Chondrocyte (in vitro differentiated cells): ENCODE data around the gene ALK. TPM values are rescaled to one million over a fixed set of nuclear protein-coding genes. Genes with fewer than 3 reads are reported as not detected.

Experiments
- DNase-seq: peaks from one replicate; pipeline ENCODE4 v3.0.0; 2021; ENCODE audit warnings: mixed read lengths, low spot score
- H3K27ac Mint-ChIP-seq: one replicate; pipeline ENCODE4 v1.8.0; 2021; ENCODE audit warnings: mild to moderate bottlenecking, moderate library complexity, mixed read lengths; ENCODE audit not compliant: unreplicated experiment
- H3K27me3 Mint-ChIP-seq: 2 replicates; pipeline ENCODE4 v1.8.0; 2021; ENCODE audit warnings: low read depth, mixed read lengths
- H3K36me3 Mint-ChIP-seq: 2 replicates; pipeline ENCODE4 v1.8.0; 2021; ENCODE audit warnings: low read depth, mixed read lengths
- H3K4me1 Mint-ChIP-seq: 2 replicates; pipeline ENCODE4 v1.8.0; 2021; ENCODE audit warnings: low read depth, mild to moderate bottlenecking, mixed read lengths
- H3K4me3 Mint-ChIP-seq: one replicate; pipeline ENCODE4 v1.8.0; 2021; ENCODE audit warnings: mild to moderate bottlenecking, moderate library complexity, mixed read lengths; ENCODE audit not compliant: unreplicated experiment
- H3K9me3 Mint-ChIP-seq: 2 replicates; pipeline ENCODE4 v1.8.0; 2021; ENCODE audit warnings: low read depth, mixed read lengths
- total RNA-seq: library from RNA; stranded (reverse); gene quantifications from 3 replicates; pipeline ENCODE4 v1.2.1, GENCODE V29; 2021
- TF ChIP-seq, protein P1 (sequence below): fragments of 200-600 bp; sonication (generic); IDR thresholded peaks from 2 replicates; pipeline ENCODE4 v1.5.0; 2021; ENCODE audit warnings: antibody characterized with exemption, mild to moderate bottlenecking, moderate library complexity

The ALK gene
- total RNA-seq, 1 donor from 2014 or later, result 0.07 TPM

DNA sequence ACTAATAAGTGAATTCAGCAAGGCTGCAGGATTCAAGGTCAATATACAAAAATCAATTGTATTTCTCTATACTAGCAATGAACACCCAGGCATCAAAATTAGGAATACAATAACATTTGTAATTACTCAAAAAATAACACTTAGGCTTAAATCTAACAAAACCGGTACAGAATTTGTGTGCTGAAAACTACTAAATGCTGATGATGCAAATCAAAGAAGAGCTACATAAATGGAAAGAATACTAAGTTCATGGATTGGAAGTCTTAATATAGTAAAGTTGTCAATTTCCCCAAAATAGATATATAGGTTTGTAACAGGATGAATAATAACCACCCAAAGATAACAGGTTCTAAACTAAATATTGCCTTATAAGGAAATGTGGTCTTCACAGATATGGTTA, 286.5 kb downstream of the ALK start:
- Mint-ChIP-seq H3K9me3 (no peaks in the 10 kb centered on the region), H3K4me1 (no peaks in the 10 kb centered on the region), H3K4me3 (no peak overlapping the region), H3K27me3 (peaks cover 3% of the 10 kb centered on the region), H3K36me3 (no peaks in the 10 kb centered on the region), H3K27ac (no peak overlapping the region)
- TF ChIP-seq, protein P1, sequence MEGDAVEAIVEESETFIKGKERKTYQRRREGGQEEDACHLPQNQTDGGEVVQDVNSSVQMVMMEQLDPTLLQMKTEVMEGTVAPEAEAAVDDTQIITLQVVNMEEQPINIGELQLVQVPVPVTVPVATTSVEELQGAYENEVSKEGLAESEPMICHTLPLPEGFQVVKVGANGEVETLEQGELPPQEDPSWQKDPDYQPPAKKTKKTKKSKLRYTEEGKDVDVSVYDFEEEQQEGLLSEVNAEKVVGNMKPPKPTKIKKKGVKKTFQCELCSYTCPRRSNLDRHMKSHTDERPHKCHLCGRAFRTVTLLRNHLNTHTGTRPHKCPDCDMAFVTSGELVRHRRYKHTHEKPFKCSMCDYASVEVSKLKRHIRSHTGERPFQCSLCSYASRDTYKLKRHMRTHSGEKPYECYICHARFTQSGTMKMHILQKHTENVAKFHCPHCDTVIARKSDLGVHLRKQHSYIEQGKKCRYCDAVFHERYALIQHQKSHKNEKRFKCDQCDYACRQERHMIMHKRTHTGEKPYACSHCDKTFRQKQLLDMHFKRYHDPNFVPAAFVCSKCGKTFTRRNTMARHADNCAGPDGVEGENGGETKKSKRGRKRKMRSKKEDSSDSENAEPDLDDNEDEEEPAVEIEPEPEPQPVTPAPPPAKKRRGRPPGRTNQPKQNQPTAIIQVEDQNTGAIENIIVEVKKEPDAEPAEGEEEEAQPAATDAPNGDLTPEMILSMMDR, result no peak
- DNase-seq, result no peak

- Mint-ChIP-seq H3K27ac (no peak overlapping the region), H3K4me1 (peaks cover 10% of the 10 kb centered on the region), H3K36me3 (no peaks in the 10 kb centered on the region), H3K4me3 (no peak overlapping the region), H3K27me3 (peaks cover 4% of the 10 kb centered on the region), H3K9me3 (no peaks in the 10 kb centered on the region)
- no peak for DNase-seq
- TF ChIP-seq, protein P1, result no peak
These were observed 289.4 kb downstream of the ALK start for GRCh38 chr2:29632018-29632417.

DNA sequence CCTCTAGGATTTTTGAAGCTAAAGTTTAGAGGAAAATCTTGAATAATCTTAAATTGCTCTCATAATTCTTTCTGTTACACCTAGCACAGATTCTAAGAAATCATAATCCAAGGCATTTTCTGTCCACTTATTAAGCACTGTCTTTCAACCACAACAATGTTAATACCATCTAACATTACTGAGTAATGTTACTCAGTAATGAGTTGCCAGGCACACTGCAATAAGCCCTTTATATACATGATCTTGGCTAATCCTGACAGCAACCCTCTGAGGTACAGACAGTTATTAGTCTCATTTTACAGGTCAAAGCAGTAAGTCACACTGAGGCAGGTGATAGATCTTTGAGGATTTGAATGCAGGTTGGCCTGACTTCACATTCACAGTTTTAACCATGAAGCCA, 291.9 kb downstream of the ALK start:
- peaks cover 10% of the 10 kb centered on the region for H3K4me1 Mint-ChIP-seq
- no peaks in the 10 kb centered on the region for H3K9me3 Mint-ChIP-seq
- no peak for DNase-seq
- no peaks in the 10 kb centered on the region for H3K36me3 Mint-ChIP-seq
- peaks cover 8% of the 10 kb centered on the region for H3K27me3 Mint-ChIP-seq
- H3K27ac Mint-ChIP-seq, result no peak overlapping the region
- H3K4me3 Mint-ChIP-seq, result no peak overlapping the region
- TF ChIP-seq, protein P1, result no peak

GRCh38 chr2:29628862-29629261, 292.5 kb downstream of the ALK start:
- Mint-ChIP-seq H3K4me3 (no peak overlapping the region), H3K4me1 (peaks cover 10% of the 10 kb centered on the region), H3K27me3 (peaks cover 11% of the 10 kb centered on the region), H3K9me3 (no peaks in the 10 kb centered on the region), H3K27ac (no peak overlapping the region), H3K36me3 (no peaks in the 10 kb centered on the region)
- TF ChIP-seq, protein P1, result no peak
- DNase-seq, result no peak

DNA sequence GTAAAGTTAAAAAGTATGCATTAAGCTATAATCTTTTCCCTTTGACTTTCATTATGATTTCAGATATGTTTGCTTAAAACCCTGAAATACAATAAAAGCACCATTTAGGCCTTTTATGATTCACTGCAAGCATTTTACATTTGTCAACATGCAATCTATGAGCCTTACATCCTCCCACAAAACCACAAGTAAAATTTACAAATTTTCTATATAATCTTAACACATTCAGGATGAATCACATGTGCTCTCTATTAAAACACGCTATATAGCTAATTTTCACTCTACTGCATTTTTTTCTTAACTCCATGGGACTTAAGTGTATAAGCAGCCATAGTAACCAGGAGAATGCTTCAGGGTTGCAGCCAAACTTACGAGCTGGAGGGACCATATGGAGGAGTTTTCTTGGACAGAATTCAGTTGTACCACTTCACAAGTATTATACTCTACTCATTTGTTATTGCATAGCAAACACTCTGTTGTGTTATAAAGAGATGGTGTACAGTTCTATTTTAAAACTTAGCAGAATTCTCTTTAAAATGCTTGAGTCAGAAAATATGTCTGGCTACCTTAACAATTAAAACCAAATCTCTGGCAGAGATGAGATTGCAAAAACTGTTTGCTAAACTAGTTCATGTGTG, 293.2 kb downstream of the ALK start:
- Mint-ChIP-seq H3K9me3 (no peaks in the 10 kb centered on the region), H3K27me3 (peaks cover 11% of the 10 kb centered on the region), H3K27ac (no peak overlapping the region), H3K36me3 (no peaks in the 10 kb centered on the region), H3K4me1 (peaks cover 10% of the 10 kb centered on the region), H3K4me3 (no peak overlapping the region)
- TF ChIP-seq, protein P1, result no peak
- no peak for DNase-seq
